HEK293T (cell line): ENCODE measurements around the gene IFT27.

ENCODE experiments used
- CTCF ChIA-PET: fragments of 350-600 bp; formaldehyde crosslinking; extraction: SDS; loops from one replicate; lab custom pipeline; 2021; ENCODE audit warnings: antibody characterized with exemption, inconsistent platforms; lab: Yijun Ruan, JAX
- POLR2A ChIA-PET: fragments of 350-600 bp; formaldehyde crosslinking; extraction: SDS; loops from one replicate; lab custom pipeline; 2020; ENCODE audit warnings: antibody characterized with exemption, inconsistent platforms; lab: Yijun Ruan, JAX
- DNase-seq: peaks from one replicate; pipeline ENCODE4 v3.0.0; 2012; ENCODE audit warnings: mixed read lengths; ENCODE audit errors: extremely low spot score
- ARNT ChIP-seq: fragments of 450-650 bp; IDR thresholded peaks from 2 replicates; pipeline ENCODE4 v1.6.1; 2017; ENCODE audit warnings: mild to moderate bottlenecking
- BHLHE40 ChIP-seq: fragments of 450-650 bp; IDR thresholded peaks from 2 replicates; pipeline ENCODE4 v1.6.1; 2016; ENCODE audit warnings: mild to moderate bottlenecking, moderate library complexity, borderline replicate concordance
- CTBP1 ChIP-seq: fragments of 450-650 bp; IDR thresholded peaks from 2 replicates; pipeline ENCODE4 v1.6.1; 2016; ENCODE audit warnings: borderline replicate concordance
- ELF4 ChIP-seq: fragments of 450-650 bp; IDR thresholded peaks from 2 replicates; pipeline ENCODE4 v1.6.1; 2017; ENCODE audit warnings: antibody characterized with exemption
- FOXA1 ChIP-seq: fragments of 450-650 bp; IDR thresholded peaks from 2 replicates; pipeline ENCODE4 v1.6.1; 2016; ENCODE audit warnings: mild to moderate bottlenecking
- FOXK2 ChIP-seq: fragments of 450-650 bp; IDR thresholded peaks from 2 replicates; pipeline ENCODE4 v1.6.1; 2016; ENCODE audit warnings: mild to moderate bottlenecking
- FOXM1 ChIP-seq: fragments of 450-650 bp; IDR thresholded peaks from 2 replicates; pipeline ENCODE4 v1.6.1; 2017; ENCODE audit warnings: mild to moderate bottlenecking, borderline replicate concordance
- HDGF ChIP-seq: fragments of 450-650 bp; IDR thresholded peaks from 2 replicates; pipeline ENCODE4 v1.6.1; 2017; ENCODE audit warnings: antibody characterized with exemption, borderline replicate concordance
- L3MBTL2 ChIP-seq: fragments of 450-650 bp; conservative IDR thresholded peaks from 2 replicates; pipeline ENCODE4 v1.6.1; 2016; ENCODE audit warnings: mild to moderate bottlenecking
- LEF1 ChIP-seq: fragments of 450-650 bp; IDR thresholded peaks from 2 replicates; pipeline ENCODE4 v1.6.1; 2017; ENCODE audit warnings: mild to moderate bottlenecking, borderline replicate concordance
- NFRKB ChIP-seq: fragments of 450-650 bp; IDR thresholded peaks from 2 replicates; pipeline ENCODE4 v1.6.1; 2016; ENCODE audit warnings: mild to moderate bottlenecking, moderate library complexity
- SP1 ChIP-seq: fragments of 450-650 bp; IDR thresholded peaks from 2 replicates; pipeline ENCODE4 v1.6.1; 2017
- SUZ12 ChIP-seq: fragments of 450-650 bp; IDR thresholded peaks from 2 replicates; pipeline ENCODE4 v1.6.1; 2016; ENCODE audit warnings: mild to moderate bottlenecking
- TARDBP ChIP-seq: fragments of 450-650 bp; IDR thresholded peaks from 2 replicates; pipeline ENCODE4 v1.6.1; 2016
- ZNF384 ChIP-seq: fragments of 450-650 bp; IDR thresholded peaks from 2 replicates; pipeline ENCODE4 v1.6.1; 2016
- TF ChIP-seq, protein P1 (sequence below): fragments of 450-650 bp; IDR thresholded peaks from 2 replicates; pipeline ENCODE4 v1.6.1; 2016

The IFT27 gene

DNA sequence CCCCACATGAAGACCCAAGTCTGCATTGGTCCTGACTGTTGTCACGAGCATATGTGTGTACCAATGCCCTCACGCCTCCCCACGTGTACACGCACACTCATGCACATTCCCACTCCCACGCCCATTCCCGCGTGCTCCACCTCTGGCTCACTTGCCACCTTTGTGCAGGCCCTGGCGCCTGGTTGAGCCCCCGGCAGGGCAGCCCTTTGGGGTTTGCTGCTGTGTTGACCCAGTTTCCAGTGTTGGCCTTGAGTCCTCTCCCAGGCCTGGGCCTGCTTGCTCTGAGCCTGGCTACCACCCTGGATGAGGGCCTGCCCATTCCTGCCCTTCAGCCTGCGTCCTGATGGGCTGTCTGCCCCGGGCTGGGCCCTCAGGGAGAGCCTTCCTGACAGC is 22.8 kb upstream of the IFT27 start:
- no peak for DNase-seq
- ChIA-PET POLR2A (no interaction called here), CTCF (no interaction called here)
- TF ChIP-seq FOXM1 (no peak), SUZ12 (no peak), HDGF (no peak), L3MBTL2 (no peak), TARDBP (no peak), NFRKB (no peak)

DNA sequence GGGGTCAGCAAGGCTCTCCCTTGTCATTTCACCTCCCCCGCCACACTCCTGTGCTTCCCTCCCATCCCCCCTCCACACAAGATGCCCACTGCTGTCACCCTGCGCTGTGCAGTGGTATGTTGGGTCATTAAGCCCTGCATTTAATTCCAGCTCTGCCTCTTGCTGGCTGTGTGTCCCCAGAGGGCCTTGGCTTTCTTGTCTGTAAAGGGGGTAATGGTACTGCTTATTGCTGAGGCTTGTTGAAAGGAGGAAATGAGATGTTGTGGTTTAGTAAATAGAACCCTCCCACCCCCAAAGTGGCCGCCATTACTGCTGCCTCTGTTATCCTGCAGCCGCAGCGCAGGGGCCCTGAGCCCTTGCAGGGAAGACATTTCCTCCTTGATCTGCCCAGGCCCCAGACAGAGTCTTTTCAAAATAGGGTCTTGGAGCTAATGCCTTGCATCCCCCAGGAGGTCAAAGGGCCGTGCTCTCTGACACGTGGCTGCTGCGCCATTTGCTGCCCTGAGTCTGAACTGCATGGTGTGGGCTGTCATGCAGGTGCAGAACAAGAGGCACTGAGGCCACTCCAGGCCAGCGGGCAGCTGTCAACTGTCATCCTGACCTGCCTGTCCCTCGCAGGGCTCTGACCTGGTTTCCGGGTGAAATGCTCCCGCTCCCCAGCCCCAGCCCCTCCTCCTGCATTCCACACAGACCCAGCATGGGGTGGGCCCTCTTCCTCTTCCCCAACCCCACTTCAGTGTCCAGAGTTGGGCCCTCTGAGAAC is 22.2 kb upstream of the IFT27 start:
- DNase-seq = no peak
- POLR2A ChIA-PET = no interaction called here
- CTCF ChIA-PET = no interaction called here
- TF ChIP-seq ELF4 (no peak), FOXM1 (no peak), HDGF (no peak), SP1 (no peak), ZNF384 (no peak), TARDBP (no peak), NFRKB (no peak), FOXK2 (no peak), SUZ12 (no peak), FOXA1 (no peak), ARNT (no peak), BHLHE40 (no peak), L3MBTL2 (no peak), CTBP1 (no peak)
- TF ChIP-seq, protein P1, sequence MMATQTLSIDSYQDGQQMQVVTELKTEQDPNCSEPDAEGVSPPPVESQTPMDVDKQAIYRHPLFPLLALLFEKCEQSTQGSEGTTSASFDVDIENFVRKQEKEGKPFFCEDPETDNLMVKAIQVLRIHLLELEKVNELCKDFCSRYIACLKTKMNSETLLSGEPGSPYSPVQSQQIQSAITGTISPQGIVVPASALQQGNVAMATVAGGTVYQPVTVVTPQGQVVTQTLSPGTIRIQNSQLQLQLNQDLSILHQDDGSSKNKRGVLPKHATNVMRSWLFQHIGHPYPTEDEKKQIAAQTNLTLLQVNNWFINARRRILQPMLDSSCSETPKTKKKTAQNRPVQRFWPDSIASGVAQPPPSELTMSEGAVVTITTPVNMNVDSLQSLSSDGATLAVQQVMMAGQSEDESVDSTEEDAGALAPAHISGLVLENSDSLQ = no peak

DNA sequence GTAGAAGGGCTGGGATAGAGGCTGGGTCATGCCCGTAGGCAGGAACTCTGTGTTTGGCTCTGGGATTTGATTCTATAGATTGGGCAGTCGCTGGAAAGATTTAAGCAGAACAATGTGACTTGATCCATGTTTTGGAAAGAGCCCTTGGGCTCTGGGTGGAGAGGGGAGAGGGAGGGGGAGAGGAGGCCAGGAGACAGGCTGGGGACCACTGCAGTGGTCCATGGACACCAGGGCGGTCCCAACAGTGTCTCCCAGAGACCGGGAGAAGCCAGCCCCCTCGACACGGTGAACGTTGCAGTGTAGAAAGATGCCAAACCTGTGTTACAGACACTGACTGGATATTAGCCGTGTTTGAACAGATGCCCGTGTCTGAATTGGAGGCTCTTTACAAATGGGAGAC is 21.5 kb upstream of the IFT27 start:
- ChIA-PET CTCF (no interaction called here), POLR2A (no interaction called here)
- no peak for DNase-seq
- no peak for TF ChIP-seq ARNT
- TF ChIP-seq FOXM1 = no peak
- TF ChIP-seq SUZ12 = no peak
- TF ChIP-seq FOXA1 = no peak
- no peak for TF ChIP-seq L3MBTL2
- TF ChIP-seq CTBP1 = no peak
- TF ChIP-seq LEF1 = no peak
- no peak for TF ChIP-seq SP1
- TF ChIP-seq ZNF384 = no peak
- no peak for TF ChIP-seq ELF4
- TF ChIP-seq BHLHE40 = no peak

DNA sequence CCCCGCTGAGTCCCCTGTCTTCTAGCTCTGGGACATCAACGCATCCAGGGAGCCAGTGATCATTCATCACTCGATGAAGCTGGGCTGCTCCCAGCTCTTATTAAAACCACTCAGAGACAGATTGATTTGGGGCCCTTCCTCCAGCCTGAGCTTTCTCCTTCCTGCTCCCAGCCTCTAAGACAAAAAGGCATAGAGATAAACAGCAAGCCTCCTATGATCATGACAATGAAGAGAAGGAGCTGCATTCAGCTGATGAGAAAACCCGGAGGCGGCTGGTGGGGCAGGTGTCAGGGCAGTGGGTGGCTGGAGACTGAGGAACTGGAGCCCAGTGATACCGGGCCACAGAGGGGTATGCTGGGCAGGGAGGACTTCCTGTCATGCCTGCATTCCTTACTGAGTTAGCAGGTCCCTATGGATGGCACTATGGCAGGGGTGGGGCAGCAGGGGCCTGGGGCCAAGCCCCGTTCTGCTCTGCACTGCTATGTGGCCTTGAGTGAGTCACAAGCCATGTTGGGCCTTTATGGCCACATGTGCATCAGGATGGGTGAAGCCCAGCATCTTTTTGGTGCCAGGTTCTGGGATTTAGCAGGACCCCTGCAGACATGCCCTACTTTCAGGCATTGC is 20.7 kb upstream of the IFT27 start:
- ChIA-PET CTCF (interaction anchor here (0.6 to 1.3 kb wide), 2 partner anchors 8 to 59 kb away, joined by 3 read pairs; no protein-coding TSS in a partner anchor), POLR2A (interaction anchor here (1.1 kb wide), 1 partner anchor 10 kb away, joined by 3 read pairs; no protein-coding TSS in a partner anchor)
- DNase-seq = no peak
- TF ChIP-seq TARDBP = no peak
- no peak for TF ChIP-seq NFRKB
- no peak for TF ChIP-seq L3MBTL2
- TF ChIP-seq LEF1 = no peak
- TF ChIP-seq SUZ12 = no peak
- TF ChIP-seq FOXA1 = no peak
- TF ChIP-seq, protein P1 = no peak
- no peak for TF ChIP-seq CTBP1
- TF ChIP-seq FOXK2 = no peak
- TF ChIP-seq SP1 = no peak
- TF ChIP-seq HDGF = no peak
- no peak for TF ChIP-seq BHLHE40
- TF ChIP-seq ARNT = no peak
- TF ChIP-seq ELF4 = no peak
- TF ChIP-seq FOXM1 = no peak
- no peak for TF ChIP-seq ZNF384

DNA sequence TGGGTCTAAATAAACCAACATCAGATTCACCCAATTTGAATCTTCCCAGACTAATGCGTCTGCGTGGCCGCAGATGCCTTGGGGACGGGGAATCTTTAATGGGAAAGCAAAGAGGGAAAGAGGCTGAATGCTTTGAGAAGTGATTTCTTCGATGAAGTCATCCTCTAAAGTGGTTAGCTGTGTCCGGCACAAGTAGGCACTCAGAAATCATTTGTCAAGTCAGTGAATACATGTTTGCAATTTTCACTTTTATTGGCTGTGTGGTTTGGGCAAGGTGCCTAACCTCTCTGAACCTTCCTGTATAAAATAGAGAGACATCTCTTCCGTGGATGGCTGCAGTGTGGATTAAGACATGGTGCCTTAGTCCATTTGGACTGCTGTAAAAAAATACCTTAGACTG is 19.7 kb upstream of the IFT27 start:
- ChIA-PET CTCF (interaction anchor here (1.3 kb wide), 1 partner anchor 9 kb away, joined by 3 read pairs; no protein-coding TSS in a partner anchor), POLR2A (interaction anchor here (1.1 kb wide), 1 partner anchor 11 kb away, joined by 3 read pairs; no protein-coding TSS in a partner anchor)
- DNase-seq = no peak
- TF ChIP-seq FOXK2 (no peak), L3MBTL2 (no peak), ARNT (no peak), FOXA1 (no peak), ZNF384 (no peak), BHLHE40 (no peak), FOXM1 (no peak), TARDBP (no peak), SUZ12 (no peak), CTBP1 (no peak), NFRKB (no peak), SP1 (no peak), ELF4 (no peak), HDGF (no peak), LEF1 (no peak)
- TF ChIP-seq, protein P1 = no peak
